CD4-positive, alpha-beta T cell treated with Interleukin-15 for 4 hours (primary cell): ENCODE measurements around the gene OPA1.
A peak's percentile ranks its signal among the peaks of the same experiment; 100 is the strongest.

Experiments used
- DNase-seq: peaks from one replicate; pipeline ENCODE4 v3.0.0-alpha.2; 2020; ENCODE audit warnings: low spot score

Gene OPA1

DNA sequence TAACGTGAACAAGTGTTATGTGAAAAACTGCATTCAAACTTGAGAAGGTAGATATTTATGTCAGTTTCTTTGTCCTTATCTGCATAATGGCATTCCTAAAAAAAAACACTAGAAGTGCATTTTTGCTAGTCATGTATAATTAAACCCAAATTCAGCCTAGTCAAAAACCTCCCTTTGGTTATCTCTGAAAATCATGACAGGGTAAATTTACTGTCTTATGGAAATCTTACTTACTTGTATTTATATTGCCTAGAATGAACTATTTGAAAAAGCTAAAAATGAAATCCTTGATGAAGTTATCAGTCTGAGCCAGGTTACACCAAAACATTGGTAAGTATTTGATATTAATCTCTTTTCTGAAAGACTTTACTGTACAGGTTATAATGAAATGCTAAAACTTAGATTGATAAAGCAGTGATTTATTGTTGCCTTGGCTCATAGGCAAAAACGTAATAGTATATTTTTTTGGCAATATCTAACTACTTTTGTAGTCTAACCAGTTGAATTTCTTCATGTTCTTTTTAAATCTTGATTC, 55.6 kb downstream of the OPA1 start:
- DNase-seq: no peak

DNA sequence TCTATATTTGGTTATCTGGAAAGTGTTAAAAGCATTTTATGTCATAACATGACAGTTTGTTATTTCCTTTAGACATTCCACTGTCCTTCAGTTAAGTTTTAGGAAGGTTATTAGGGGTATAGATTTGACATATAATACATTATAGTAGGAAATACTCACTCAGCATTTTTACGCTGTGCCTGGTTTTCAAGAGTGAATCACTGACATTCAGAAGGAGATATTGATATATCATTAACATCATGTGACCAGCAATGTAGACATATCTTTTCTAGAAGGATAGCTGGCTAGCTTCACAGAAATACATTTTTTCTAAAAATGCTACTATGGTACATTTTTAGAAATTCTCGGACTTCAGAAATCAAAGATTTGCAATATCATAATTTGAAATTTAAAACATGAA, 57.6 kb downstream of the OPA1 start:
- no peak for DNase-seq

DNA sequence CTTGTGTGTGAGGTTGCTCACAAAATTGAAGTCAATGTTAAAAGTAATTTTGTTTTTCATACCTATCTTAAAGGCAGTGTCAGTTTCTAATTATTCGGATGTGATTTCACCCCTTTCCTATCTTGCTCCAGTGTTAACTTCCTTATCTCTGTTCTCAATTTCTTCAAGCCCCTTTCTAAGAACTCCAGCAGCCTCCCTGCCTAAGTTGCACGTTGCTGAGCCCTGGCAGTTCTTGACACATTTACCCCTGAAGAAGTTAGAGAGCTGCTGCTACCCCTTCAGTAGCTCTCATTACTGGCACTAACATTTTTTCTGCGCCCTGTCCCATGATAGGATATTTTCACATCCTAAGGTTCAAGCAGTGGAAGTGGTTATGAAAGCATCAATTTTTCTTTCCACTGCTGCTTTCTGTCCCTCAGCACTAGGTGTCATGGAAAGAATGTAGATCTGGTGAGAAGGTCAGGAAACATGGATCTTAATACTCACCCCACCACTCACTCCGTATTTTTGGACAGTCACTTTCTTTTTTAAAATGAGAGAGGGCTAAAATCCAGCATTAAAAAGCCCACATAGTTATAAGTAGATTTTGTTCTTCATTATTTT, 62.9 kb downstream of the OPA1 start:
- DNase-seq: no peak

DNA sequence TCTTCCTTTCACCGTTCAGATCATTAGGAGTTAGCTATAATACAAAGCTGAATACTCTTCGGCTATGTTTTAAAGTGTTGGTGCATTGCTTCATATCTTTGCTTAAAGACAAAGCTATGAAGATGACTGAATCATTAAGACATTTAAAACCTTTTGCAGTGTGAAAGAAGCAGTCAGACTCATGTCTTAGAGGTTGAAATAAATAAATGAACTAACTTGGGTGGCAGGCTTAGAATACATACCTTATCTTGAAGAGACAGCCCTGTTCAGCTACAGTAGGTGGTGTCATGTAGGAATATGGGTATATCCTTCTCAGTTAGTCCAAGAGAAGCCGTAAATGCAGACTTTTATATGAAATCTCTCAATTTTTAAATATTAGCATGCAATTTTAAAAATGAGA, 63.4 kb downstream of the OPA1 start:
- no peak for DNase-seq

- no peak for DNase-seq
Measured at GRCh38 chr3:193656878-193657282, 63.9 kb downstream of the OPA1 start.

GRCh38 chr3:193660171-193660570, 67.2 kb downstream of the OPA1 start:
- no peak for DNase-seq

- no peak for DNase-seq
Measured at GRCh38 chr3:193660698-193661411, 67.8 kb downstream of the OPA1 start.

DNA sequence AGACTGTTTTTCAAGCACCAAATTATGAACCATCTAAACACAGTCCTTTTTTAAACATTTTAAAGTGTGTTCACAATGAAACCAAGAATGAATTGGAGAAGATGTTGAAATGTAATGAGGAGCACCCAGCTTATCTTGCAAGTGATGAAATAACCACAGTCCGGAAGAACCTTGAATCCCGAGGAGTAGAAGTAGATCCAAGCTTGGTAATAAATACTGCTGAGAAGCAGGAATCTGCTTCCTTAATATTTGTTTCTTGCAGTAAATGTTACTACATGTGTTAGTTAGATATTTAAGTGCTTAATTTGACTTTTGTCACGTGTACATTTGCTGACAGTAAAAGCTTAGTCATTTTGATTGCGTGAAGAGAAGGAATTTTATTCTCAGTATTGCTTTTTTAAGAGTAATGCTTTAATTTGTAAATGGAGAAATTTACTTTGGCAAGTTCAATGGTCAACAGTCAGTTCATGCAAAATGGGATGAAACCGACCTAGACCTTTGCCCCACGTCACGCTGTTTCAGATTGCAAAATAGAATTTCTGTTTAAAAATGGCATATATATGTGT, 69.8 kb downstream of the OPA1 start:
- DNase-seq: no peak

DNA sequence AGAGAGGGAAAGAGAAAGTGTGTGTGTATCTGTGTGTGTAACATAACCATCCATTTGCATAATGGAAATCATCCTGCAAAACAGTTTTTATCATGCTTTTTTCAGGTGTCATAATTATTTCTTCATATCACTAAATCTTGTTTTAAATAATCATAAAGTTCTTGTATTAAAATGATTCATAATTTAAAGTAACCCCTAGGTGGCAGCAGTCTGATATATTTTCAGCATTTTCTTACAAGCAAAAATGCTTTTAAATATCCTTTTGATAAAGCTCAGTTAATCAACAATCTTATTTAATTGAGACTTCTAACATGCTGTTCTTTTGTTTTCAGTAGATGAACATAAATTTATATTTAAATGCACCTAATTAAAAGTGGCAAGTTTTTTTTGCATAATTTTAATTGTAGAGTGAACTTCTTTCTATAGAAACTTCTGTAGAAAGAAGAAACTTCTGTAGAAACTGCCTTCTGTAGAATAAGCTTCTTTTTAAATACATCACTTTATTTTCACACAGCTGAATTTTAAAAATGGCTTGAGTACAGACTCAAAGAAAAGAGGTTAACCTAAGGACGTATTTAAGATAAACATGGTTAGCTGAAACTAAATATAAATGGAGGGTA, 72.5 kb downstream of the OPA1 start:
- peak; percentile 17 for DNase-seq

GRCh38 chr3:193673845-193674244, 80.8 kb downstream of the OPA1 start:
- DNase-seq: no peak

GRCh38 chr3:193674714-193675113, 81.7 kb downstream of the OPA1 start:
- no peak for DNase-seq

- no peak for DNase-seq
Measured at GRCh38 chr3:193677734-193678133, 84.7 kb downstream of the OPA1 start.

DNA sequence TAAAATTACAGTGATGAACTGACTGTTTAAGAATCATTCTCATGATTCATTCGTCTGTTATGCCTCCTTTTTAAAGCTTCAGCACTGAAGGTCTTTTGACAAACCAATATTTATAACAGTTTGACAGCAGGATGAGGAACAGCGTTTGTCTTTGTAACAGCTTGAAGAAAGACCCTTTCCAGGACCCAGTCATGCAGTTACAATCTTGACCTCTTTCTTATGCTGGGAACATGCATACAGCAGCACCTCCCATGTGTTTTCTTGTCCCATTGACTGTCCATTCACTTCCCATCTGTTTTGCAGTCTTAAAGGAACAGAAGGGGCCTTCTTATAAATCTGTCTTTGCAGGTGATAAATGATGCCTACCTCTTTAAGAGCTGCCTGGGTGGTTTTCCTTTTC, 87.2 kb downstream of the OPA1 start:
- no peak for DNase-seq

- no peak for DNase-seq
Measured at GRCh38 chr3:193681631-193682030, 88.6 kb downstream of the OPA1 start.

GRCh38 chr3:193686665-193687483, 93.9 kb downstream of the OPA1 start:
- DNase-seq: no peak

GRCh38 chr3:193688834-193689714, 96.1 kb downstream of the OPA1 start:
- no peak for DNase-seq

DNA sequence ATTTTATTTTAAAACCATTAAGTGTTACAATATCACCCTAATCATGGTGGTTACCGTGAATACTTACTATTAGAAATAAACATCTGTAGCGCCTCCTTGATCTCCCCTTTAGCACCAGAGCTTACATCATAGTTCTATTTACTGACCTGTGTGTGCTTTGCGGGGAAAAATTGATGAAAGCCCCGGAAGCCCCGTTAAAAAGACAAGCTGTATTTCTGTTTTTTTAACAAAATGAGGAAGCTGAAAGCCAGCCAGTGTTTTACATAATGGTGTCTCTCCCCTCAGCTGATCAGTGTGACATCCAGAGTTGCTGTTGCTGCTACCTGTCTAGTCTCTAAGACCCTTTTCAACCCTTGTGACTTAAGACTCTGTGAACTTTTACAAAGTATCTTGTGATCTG, 100.8 kb downstream of the OPA1 start:
- no peak for DNase-seq

DNA sequence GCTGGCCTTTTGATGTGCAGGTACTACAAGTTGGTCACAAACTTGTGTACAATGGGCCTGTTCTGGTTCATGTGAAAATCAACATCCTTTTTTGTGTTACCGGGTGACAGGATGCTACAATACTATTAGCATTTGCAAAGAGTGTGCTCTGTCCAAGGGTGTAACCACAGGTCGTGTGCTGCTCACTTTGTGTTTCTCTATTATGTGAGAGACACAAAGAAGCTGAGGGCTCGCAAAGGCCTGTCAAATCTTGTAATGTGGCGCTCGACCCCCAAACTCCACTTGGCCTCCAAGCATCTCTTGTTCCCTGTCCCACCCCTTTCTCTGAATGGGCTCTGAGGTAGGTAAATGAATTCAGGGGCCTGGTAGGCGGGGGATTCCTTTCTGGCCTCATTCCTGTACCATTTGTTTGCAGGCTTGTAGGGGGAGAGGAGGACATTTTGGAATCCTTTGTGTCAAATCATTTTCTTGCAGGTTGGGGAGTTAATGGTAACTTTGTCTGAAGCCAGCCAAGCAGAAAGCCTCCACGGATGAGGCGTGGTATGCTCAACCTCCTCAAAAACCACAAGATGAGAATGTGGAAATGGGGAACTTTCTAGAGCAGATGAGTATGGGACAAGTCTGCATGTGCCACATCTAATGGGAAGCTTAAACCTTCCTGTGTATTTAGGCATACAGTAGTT, 109.1 kb downstream of the OPA1 start:
- no peak for DNase-seq

GRCh38 chr3:193702967-193703366, 110.0 kb downstream of the OPA1 start:
- no peak for DNase-seq

- no peak for DNase-seq
Measured at GRCh38 chr3:193704431-193704830, 111.4 kb downstream of the OPA1 start.

- no peak for DNase-seq
Measured at GRCh38 chr3:193708270-193708669, 115.3 kb downstream of the OPA1 start.
